SK-N-SH (cell line): ENCODE results near the gene SNF8. TPM values are rescaled to one million over a fixed set of nuclear protein-coding genes. Genes with fewer than 3 reads are reported as not detected.

Experiments
- CTCF ChIA-PET: fragments of 300-600, 350-600 bp; formaldehyde crosslinking; extraction: SDS; loops from one replicate; lab custom pipeline; 2021; lab: Yijun Ruan, JAX
- POLR2A ChIA-PET: fragments of 350-600 bp; sonication (Branson Sonifier 250); formaldehyde crosslinking; extraction: SDS; loops from one replicate; lab custom pipeline; 2020; ENCODE audit warnings: antibody characterized with exemption, inconsistent platforms; lab: Yijun Ruan, JAX
- DNase-seq: peaks from one replicate; pipeline ENCODE4 v3.0.0; 2012
- H2AFZ ChIP-seq: fragments of 200-600 bp; sonication (generic); 2 replicates; pipeline ENCODE4 v1.8.1; 2016; ENCODE audit warnings: antibody characterized with exemption, mild to moderate bottlenecking, low read depth
- H3F3A ChIP-seq: fragments of 200-600 bp; sonication (generic); replicated peaks from 2 replicates; pipeline ENCODE3; 2016; ENCODE audit warnings: antibody characterized with exemption, mild to moderate bottlenecking; ENCODE audit not compliant: insufficient read depth
- H3K27ac ChIP-seq, 2 experiments: fragments of 200-500 bp in 1 of 2; fragments of 200-600 bp in 1 of 2; sonication (Bioruptor generic) in 1 of 2; sonication (generic), shearing (Covaris generic) in 1 of 2; 2 replicates each; pipeline versions ENCODE4 v1.5.1 to v1.6.1; 2014 to 2016; ENCODE audit warnings: low read depth in 2 of 2, inconsistent platforms in 1 of 2, low read length in 1 of 2, mild to moderate bottlenecking in 1 of 2, mixed read lengths in 1 of 2
- H3K27me3 ChIP-seq: fragments of 200-600 bp; sonication (generic), shearing (Covaris generic); 2 replicates; pipeline ENCODE4 v1.6.1; 2016; ENCODE audit warnings: mixed run types; ENCODE audit not compliant: insufficient read depth
- H3K36me3 ChIP-seq, 2 experiments: fragments of 200-500 bp in 1 of 2; fragments of 200-600 bp in 1 of 2; sonication (Bioruptor generic) in 1 of 2; sonication (generic) in 1 of 2; replicated peaks in 1 of 2; 2 replicates each; pipeline versions ENCODE3 to v1.5.1; 2014 to 2016; ENCODE audit warnings: low read length in 1 of 2, mild to moderate bottlenecking in 1 of 2; ENCODE audit not compliant: insufficient read depth in 2 of 2, control insufficient read depth in 1 of 2
- H3K4me1 ChIP-seq, 2 experiments: fragments of 200-500 bp in 1 of 2; fragments of 200-600 bp in 1 of 2; sonication (Bioruptor generic) in 1 of 2; sonication (generic), shearing (Covaris generic) in 1 of 2; 2 replicates each; pipeline versions ENCODE4 v1.5.1 to v1.6.1; 2014 to 2016; ENCODE audit warnings: low read depth in 1 of 2, low read length in 1 of 2, mixed run types in 1 of 2; ENCODE audit not compliant: insufficient read depth in 2 of 2, control insufficient read depth in 1 of 2
- H3K4me2 ChIP-seq: fragments of 200-600 bp; sonication (generic), shearing (Covaris generic); 2 replicates; pipeline ENCODE4 v1.6.1; 2017; ENCODE audit warnings: mixed run types
- H3K4me3 ChIP-seq, 2 experiments: fragments of 200-500 bp in 1 of 2; fragments of 200-600 bp in 1 of 2; sonication (Bioruptor generic) in 1 of 2; sonication (generic), shearing (Covaris generic) in 1 of 2; 2 replicates each; pipeline versions ENCODE4 v1.5.1 to v1.8.1; 2014 to 2016; ENCODE audit warnings: low read depth in 2 of 2, inconsistent platforms in 1 of 2, low read length in 1 of 2, mild to moderate bottlenecking in 1 of 2, mixed read lengths in 1 of 2, moderate library complexity in 1 of 2
- H3K79me2 ChIP-seq: fragments of 200-600 bp; sonication (generic); 2 replicates; pipeline ENCODE4 v1.8.1; 2017; ENCODE audit warnings: mild to moderate bottlenecking; ENCODE audit not compliant: insufficient read depth
- H3K9ac ChIP-seq: fragments of 200-600 bp; sonication (generic); 2 replicates; pipeline ENCODE4 v1.6.1; 2017; ENCODE audit warnings: mixed run types
- H3K9me2 ChIP-seq: fragments of 200-600 bp; sonication (generic); 2 replicates; pipeline ENCODE4 v1.6.1; 2017; ENCODE audit warnings: mixed run types
- H3K9me3 ChIP-seq: fragments of 200-600 bp; sonication (generic); 2 replicates; pipeline ENCODE4 v1.6.1; 2017; ENCODE audit warnings: mixed run types, mild to moderate bottlenecking, moderate library complexity
- H4K20me1 ChIP-seq: fragments of 200-600 bp; sonication (generic); 2 replicates; pipeline ENCODE4 v1.6.1; 2017; ENCODE audit warnings: mild to moderate bottlenecking, mixed run types; ENCODE audit not compliant: insufficient read depth
- ELF1 ChIP-seq: IDR thresholded peaks from 2 replicates; pipeline ENCODE4 v1.4.0; 2012
- EP300 ChIP-seq, 2 experiments: IDR thresholded peaks; 2 replicates each; pipeline versions ENCODE4 v1.4.0 to v1.6.1; 2012; ENCODE audit warnings: borderline replicate concordance in 1 of 2, low read depth in 1 of 2, low read length in 1 of 2
- EZH2phosphoT487 ChIP-seq: fragments of 200-600 bp; sonication (generic); IDR thresholded peaks from 2 replicates; pipeline ENCODE4 v1.6.1; 2017; ENCODE audit warnings: low read depth, mixed run types, mild to moderate bottlenecking, antibody characterized with exemption, moderate library complexity, borderline replicate concordance
- GABPA ChIP-seq: IDR thresholded peaks from 2 replicates; pipeline ENCODE4 v1.4.0; 2012; ENCODE audit warnings: low read depth, mild to moderate bottlenecking
- MXI1 ChIP-seq: IDR thresholded peaks from 2 replicates; pipeline ENCODE4 v1.6.1; 2012; ENCODE audit warnings: mild to moderate bottlenecking, low read depth, low read length, improper control_type of control experiment
- REST ChIP-seq: IDR thresholded peaks from 2 replicates; pipeline ENCODE4 v1.6.1; 2012; ENCODE audit warnings: mild to moderate bottlenecking, low read depth, low read length, moderate library complexity
- RFX5 ChIP-seq: IDR thresholded peaks from 2 replicates; pipeline ENCODE4 v1.6.1; 2012; ENCODE audit warnings: mild to moderate bottlenecking, improper control_type of control experiment, low read length
- RXRA ChIP-seq: IDR thresholded peaks from 2 replicates; pipeline ENCODE4 v1.4.0; 2012; ENCODE audit warnings: low read depth, mild to moderate bottlenecking, borderline replicate concordance
- TAF1 ChIP-seq: IDR thresholded peaks from 2 replicates; pipeline ENCODE4 v1.6.1; 2012; ENCODE audit warnings: low read depth, mild to moderate bottlenecking, low read length, moderate library complexity, borderline replicate concordance
- TCF12 ChIP-seq: IDR thresholded peaks from 2 replicates; pipeline ENCODE4 v1.4.0; 2012
- YY1 ChIP-seq: IDR thresholded peaks from 2 replicates; pipeline ENCODE4 v1.4.0; 2012; ENCODE audit warnings: low read depth, mild to moderate bottlenecking
- ZBTB33 ChIP-seq: IDR thresholded peaks from 2 replicates; pipeline ENCODE4 v1.4.0; 2012; ENCODE audit warnings: low read depth, borderline replicate concordance
- WGBS: methylation state at CpG from one replicate; pipeline ENCODE4 v1.1.6; 2017; ENCODE audit warnings: low lambda C conversion rate; 5-methylcytosine and 5-hydroxymethylcytosine counted together
- polyA plus RNA-seq, 3 experiments: library from polyadenylated mRNA; depleted of rRNA; stranded (reverse); fragments of >200 nt; gene quantifications; 2 replicates each; pipeline ENCODE4 v1.2.3, GENCODE V29; 2012
- TF ChIP-seq, protein P1 (sequence below): fragments of 200-600 bp; sonication (generic); IDR thresholded peaks from 2 replicates; pipeline ENCODE4 v1.6.1; 2017; ENCODE audit warnings: antibody characterized with exemption, mild to moderate bottlenecking, moderate library complexity
- TF ChIP-seq, protein P2 (sequence below): IDR thresholded peaks from 2 replicates; pipeline ENCODE4 v1.4.0; 2012; ENCODE audit warnings: low read depth
- TF ChIP-seq, protein P3 (sequence below): IDR thresholded peaks from 2 replicates; pipeline ENCODE4 v1.4.0; 2012; ENCODE audit warnings: low read depth, borderline replicate concordance
- TF ChIP-seq, protein P4 (sequence below): fragments of 150-350 bp; IDR thresholded peaks from 2 replicates; pipeline ENCODE4 v1.6.1; 2017; ENCODE audit warnings: antibody characterized with exemption, low read length, low read depth, borderline replicate concordance

SNF8 gene
- polyA plus RNA-seq, 1 of the 3 experiments (the other 2 are of a cell fraction), result 358 TPM

DNA sequence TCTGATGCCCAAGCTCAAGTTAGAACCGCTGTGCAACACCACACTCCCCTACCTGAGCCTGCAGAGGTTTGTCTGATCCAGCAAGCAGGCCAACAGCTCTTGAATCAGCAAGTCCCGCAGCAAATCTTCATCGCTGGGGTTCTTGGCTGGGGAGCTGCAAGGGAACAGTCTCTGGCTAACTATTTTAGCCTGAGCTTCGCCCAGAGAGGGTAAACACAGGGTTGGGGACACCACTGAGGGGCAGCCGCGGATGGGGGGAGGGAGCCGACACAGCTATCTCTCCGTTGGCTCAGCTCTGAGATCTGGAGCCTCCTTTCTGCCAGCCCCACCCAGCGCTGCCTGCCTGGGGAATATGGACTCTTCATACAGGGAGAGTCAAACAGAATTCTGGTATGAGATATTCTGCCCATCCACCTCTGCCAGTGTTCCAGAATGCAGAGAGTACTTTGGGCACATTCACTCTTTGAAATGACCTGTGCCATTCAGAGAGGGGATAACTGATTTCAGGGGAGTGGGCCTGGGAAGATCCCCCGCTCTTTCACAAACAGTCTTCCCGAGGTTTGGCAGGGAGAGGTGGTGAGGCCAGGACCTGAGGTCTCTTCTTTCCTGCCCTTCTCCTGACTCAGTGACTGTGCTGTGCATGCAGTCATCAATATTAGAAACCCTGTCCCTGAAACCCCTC, 16.3 kb upstream of the SNF8 start:
- H2AFZ ChIP-seq, result peak overlapping the region; percentile 96
- DNase-seq, result no peak
- peak overlapping the region; percentile 24; the same call in 1 of the 2 replicates for H3K9ac ChIP-seq
- no peaks in the 10 kb centered on the region for H4K20me1 ChIP-seq
- ChIA-PET POLR2A (no interaction called here), CTCF (interaction anchor here (0.8 to 2.5 kb wide), 7 partner anchors 10 to 82 kb away, joined by 3 to 7 read pairs (median 3); no protein-coding TSS in a partner anchor)
- H3K4me1 ChIP-seq, result peaks cover 0 to 18% of the 10 kb centered on the region in 2 experiments; a peak in 2 of 4 replicates
- H3K4me3 ChIP-seq, result 0 out of 4 replicates have a peak overlapping the region, but pooled peaks of 1 of the 2 experiments have one; percentile 10
- no peaks in the 10 kb centered on the region for H3K79me2 ChIP-seq
- peak overlapping the region; percentile 68 for H3K4me2 ChIP-seq
- no peaks in the 10 kb centered on the region for H3K36me3 ChIP-seq
- no peaks in the 10 kb centered on the region for H3K9me2 ChIP-seq
- no peaks in the 10 kb centered on the region for H3K27me3 ChIP-seq
- peak overlapping the region; percentile 36 to 70; a peak in 3 of 4 replicates for H3K27ac ChIP-seq
- H3K9me3 ChIP-seq, result no peaks in the 10 kb centered on the region
- 18% methylated on average over 11 of the region's 11 CpGs for WGBS
- TF ChIP-seq, protein P1, sequence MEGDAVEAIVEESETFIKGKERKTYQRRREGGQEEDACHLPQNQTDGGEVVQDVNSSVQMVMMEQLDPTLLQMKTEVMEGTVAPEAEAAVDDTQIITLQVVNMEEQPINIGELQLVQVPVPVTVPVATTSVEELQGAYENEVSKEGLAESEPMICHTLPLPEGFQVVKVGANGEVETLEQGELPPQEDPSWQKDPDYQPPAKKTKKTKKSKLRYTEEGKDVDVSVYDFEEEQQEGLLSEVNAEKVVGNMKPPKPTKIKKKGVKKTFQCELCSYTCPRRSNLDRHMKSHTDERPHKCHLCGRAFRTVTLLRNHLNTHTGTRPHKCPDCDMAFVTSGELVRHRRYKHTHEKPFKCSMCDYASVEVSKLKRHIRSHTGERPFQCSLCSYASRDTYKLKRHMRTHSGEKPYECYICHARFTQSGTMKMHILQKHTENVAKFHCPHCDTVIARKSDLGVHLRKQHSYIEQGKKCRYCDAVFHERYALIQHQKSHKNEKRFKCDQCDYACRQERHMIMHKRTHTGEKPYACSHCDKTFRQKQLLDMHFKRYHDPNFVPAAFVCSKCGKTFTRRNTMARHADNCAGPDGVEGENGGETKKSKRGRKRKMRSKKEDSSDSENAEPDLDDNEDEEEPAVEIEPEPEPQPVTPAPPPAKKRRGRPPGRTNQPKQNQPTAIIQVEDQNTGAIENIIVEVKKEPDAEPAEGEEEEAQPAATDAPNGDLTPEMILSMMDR, result no peak
- TF ChIP-seq MXI1 (no peak), TAF1 (peak; percentile 41; the same call in 1 of the 2 replicates), GABPA (no peak)
- TF ChIP-seq, protein P2, sequence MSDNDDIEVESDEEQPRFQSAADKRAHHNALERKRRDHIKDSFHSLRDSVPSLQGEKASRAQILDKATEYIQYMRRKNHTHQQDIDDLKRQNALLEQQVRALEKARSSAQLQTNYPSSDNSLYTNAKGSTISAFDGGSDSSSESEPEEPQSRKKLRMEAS, result peak; percentile 27; the same call in 1 of the 2 replicates
- peaks cover 8% of the 10 kb centered on the region for H3F3A ChIP-seq

GRCh38 chr17:48954300-48954755, 9.7 kb upstream of the SNF8 start:
- Histone ChIP-seq H2AFZ (no peak overlapping the region; the same call in 1 of the 2 replicates), H3K4me1 (no peaks in the 10 kb centered on the region), H3K4me3 (no peak overlapping the region), H3K36me3 (no peaks in the 10 kb centered on the region), H3K9me3 (no peaks in the 10 kb centered on the region), H3F3A (peaks cover 15% of the 10 kb centered on the region), H3K4me2 (no peak overlapping the region), H4K20me1 (no peaks in the 10 kb centered on the region), H3K79me2 (no peaks in the 10 kb centered on the region), H3K9ac (no peak overlapping the region), H3K9me2 (no peaks in the 10 kb centered on the region), H3K27me3 (no peaks in the 10 kb centered on the region), H3K27ac (no peak overlapping the region)
- CTCF ChIA-PET, result interaction anchor here (1.1 to 1.8 kb wide), 4 partner anchors 8 to 79 kb away, joined by 3 to 4 read pairs (median 4); partner anchors contain the start of gene SNF8
- 10% methylated on average over 7 of the region's 7 CpGs for WGBS
- POLR2A ChIA-PET, result no interaction called here
- DNase-seq, result no peak
- TF ChIP-seq EP300 (IDR thresholded peaks at IDR 0.05; ENCODE audit: borderline replicate concordance in 1 of 2, low read depth in 1 of 2, low read length in 1 of 2), result no peak
- TF ChIP-seq, protein P3, sequence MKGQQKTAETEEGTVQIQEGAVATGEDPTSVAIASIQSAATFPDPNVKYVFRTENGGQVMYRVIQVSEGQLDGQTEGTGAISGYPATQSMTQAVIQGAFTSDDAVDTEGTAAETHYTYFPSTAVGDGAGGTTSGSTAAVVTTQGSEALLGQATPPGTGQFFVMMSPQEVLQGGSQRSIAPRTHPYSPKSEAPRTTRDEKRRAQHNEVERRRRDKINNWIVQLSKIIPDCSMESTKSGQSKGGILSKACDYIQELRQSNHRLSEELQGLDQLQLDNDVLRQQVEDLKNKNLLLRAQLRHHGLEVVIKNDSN, result no peak
- no peak for TF ChIP-seq YY1
- TF ChIP-seq EZH2phosphoT487, result no peak
- no peak for TF ChIP-seq ELF1
- TF ChIP-seq, protein P4, sequence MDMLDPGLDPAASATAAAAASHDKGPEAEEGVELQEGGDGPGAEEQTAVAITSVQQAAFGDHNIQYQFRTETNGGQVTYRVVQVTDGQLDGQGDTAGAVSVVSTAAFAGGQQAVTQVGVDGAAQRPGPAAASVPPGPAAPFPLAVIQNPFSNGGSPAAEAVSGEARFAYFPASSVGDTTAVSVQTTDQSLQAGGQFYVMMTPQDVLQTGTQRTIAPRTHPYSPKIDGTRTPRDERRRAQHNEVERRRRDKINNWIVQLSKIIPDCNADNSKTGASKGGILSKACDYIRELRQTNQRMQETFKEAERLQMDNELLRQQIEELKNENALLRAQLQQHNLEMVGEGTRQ, result no peak
- TF ChIP-seq TCF12, result peak; percentile 33; the same call in 1 of the 2 replicates
- TF ChIP-seq RFX5, result no peak
- TF ChIP-seq ZBTB33, result no peak
- TF ChIP-seq REST, result no peak
- TF ChIP-seq MXI1, result no peak
- no peak for TF ChIP-seq RXRA
